ENCODE data around the gene DNAJC15. TPM values are rescaled to one million over a fixed set of nuclear protein-coding genes. Genes with fewer than 3 reads are reported as not detected.

The DNAJC15 gene
- total and polyA plus RNA-seq, 2 of the 4 experiments (the other 2 are of a cell fraction) = 7.0 to 22.0 TPM

DNA sequence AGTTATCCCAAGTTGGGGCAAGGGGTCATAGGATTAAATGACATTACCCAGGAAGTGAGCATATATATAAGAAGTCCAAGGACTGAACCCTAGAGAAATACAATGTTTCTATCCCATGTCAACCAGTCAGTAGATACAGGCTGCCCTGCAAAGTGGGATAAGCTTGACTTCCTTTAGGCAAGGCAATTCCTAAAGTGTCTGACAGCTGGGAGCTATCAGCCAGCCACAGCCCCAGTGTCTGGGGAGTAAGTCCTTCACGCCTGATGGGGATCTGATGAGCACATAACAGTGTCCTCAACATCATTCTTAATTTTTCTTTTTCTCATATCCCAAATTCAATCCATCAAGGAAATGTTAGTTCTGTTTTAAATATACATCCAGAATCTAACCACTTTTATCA lies 54.1 kb downstream of the DNAJC15 start:
- no peak overlapping the region for H2BK20ac ChIP-seq (ENCODE audit: low read depth, low read length)
- no peak overlapping the region for H3K27ac ChIP-seq (ENCODE audit: insufficient read depth, low read length)
- H3K4ac ChIP-seq (ENCODE audit: low read depth, low read length) = no peak overlapping the region
- H3K4me3 ChIP-seq (ENCODE audit: insufficient read depth, low read depth, low read length) = no peak overlapping the region
- H3K23ac ChIP-seq (ENCODE audit: low read depth, low read length) = no peak overlapping the region
- no peak overlapping the region for H3K56ac ChIP-seq (ENCODE audit: extremely low read depth, insufficient read depth, low read length)
- no peaks in the 10 kb centered on the region for H4K20me1 ChIP-seq (ENCODE audit: insufficient read depth, low read length)
- H4K8ac ChIP-seq (ENCODE audit: low read depth in 2 of 2, low read length in 2 of 2) = no peak overlapping the region
- H4K5ac ChIP-seq (ENCODE audit: low read depth, low read length) = no peak overlapping the region
- no peak overlapping the region for H3K9ac ChIP-seq (ENCODE audit: low read depth, low read length)
- H2BK15ac ChIP-seq (ENCODE audit: low read depth, low read length) = no peak overlapping the region
- H2AFZ ChIP-seq (replicated peaks; ENCODE audit: low read length, poor library complexity) = no peak overlapping the region
- no TSS peak for BruUV-seq (replicated peaks)
- peaks cover 20 to 33% of the 10 kb centered on the region in 2 experiments for H3K79me1 ChIP-seq (ENCODE audit: low read depth in 1 of 2, low read length in 2 of 2)
- CTCF ChIA-PET = interaction anchor here (1.7 kb wide), 1 partner anchor 8 kb away, joined by 3 read pairs; no protein-coding TSS in a partner anchor
- intact Hi-C loops (cut with micrococcal nuclease) (no loop called here), dilution Hi-C loops (cut with HindIII; ENCODE audit: low sequenced_read_pairs, unreplicated experiment) (no loop called here), in situ Hi-C loops (cut with MboI; ENCODE audit: low sequenced_read_pairs) (no loop called here)
- H2AK5ac ChIP-seq (ENCODE audit: low read depth, low read length) = no peak overlapping the region
- H3K4me1 ChIP-seq (ENCODE audit: control insufficient read depth, insufficient read depth, low read length) = peaks cover 4% of the 10 kb centered on the region
- 0 out of 2 replicates have a peak, but pooled peaks cover under 1% of the 10 kb centered on the region for H3K36me3 ChIP-seq (ENCODE audit: control insufficient read depth, insufficient read depth, low read length)
- H3K9me3 ChIP-seq (ENCODE audit: control insufficient read depth, insufficient read depth, low read length) = no peaks in the 10 kb centered on the region
- no peak; the same call in 1 of the 2 replicates for ATAC-seq (ENCODE audit: low read depth)
- no peak overlapping the region for H3K4me2 ChIP-seq (ENCODE audit: low read depth, low read length)
- no peak overlapping the region for H3K18ac ChIP-seq (ENCODE audit: low read depth, low read length)
- no peak overlapping the region for H2BK120ac ChIP-seq (ENCODE audit: low read depth, low read length)
- TF ChIP-seq RAD21 (IDR thresholded peaks at IDR 0.05; ENCODE audit: low read length) = no peak
- no peak for TF ChIP-seq MAZ (IDR thresholded peaks at IDR 0.05; ENCODE audit: borderline replicate concordance, low read depth, low read length)
- TF ChIP-seq POLR2A (IDR thresholded peaks at IDR 0.05; ENCODE audit: low read depth, low read length) = no peak
- TF ChIP-seq, protein P1, sequence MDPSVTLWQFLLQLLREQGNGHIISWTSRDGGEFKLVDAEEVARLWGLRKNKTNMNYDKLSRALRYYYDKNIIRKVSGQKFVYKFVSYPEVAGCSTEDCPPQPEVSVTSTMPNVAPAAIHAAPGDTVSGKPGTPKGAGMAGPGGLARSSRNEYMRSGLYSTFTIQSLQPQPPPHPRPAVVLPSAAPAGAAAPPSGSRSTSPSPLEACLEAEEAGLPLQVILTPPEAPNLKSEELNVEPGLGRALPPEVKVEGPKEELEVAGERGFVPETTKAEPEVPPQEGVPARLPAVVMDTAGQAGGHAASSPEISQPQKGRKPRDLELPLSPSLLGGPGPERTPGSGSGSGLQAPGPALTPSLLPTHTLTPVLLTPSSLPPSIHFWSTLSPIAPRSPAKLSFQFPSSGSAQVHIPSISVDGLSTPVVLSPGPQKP (IDR thresholded peaks at IDR 0.05; ENCODE audit: borderline replicate concordance, low read depth, low read length) = no peak
- no peak for TF ChIP-seq MAFK (IDR thresholded peaks at IDR 0.05; ENCODE audit: low read depth, low read length)
- no peak for TF ChIP-seq RCOR1 (IDR thresholded peaks at IDR 0.05; ENCODE audit: insufficient replicate concordance, low read length)
- no peak for TF ChIP-seq NFE2L2 (IDR thresholded peaks at IDR 0.05; ENCODE audit: low read depth, low read length)
- no peak for TF ChIP-seq CHD1 (IDR thresholded peaks at IDR 0.05; ENCODE audit: low read depth, low read length)
- no peak for TF ChIP-seq FOS (IDR thresholded peaks at IDR 0.05; ENCODE audit: low read depth, low read length)
- no peak for TF ChIP-seq MXI1 (IDR thresholded peaks at IDR 0.05; ENCODE audit: borderline replicate concordance, low read depth, low read length)
- no peak for TF ChIP-seq BHLHE40 (IDR thresholded peaks at IDR 0.05; ENCODE audit: low read depth, low read length)
- no peak for TF ChIP-seq SMC3 (IDR thresholded peaks at IDR 0.05; ENCODE audit: low read depth, low read length)
- no peak for TF ChIP-seq USF2 (IDR thresholded peaks at IDR 0.05; ENCODE audit: low read depth, low read length)
- TF ChIP-seq RFX5 (IDR thresholded peaks at IDR 0.05; ENCODE audit: low read depth, low read length) = no peak
- TF ChIP-seq, protein P2, sequence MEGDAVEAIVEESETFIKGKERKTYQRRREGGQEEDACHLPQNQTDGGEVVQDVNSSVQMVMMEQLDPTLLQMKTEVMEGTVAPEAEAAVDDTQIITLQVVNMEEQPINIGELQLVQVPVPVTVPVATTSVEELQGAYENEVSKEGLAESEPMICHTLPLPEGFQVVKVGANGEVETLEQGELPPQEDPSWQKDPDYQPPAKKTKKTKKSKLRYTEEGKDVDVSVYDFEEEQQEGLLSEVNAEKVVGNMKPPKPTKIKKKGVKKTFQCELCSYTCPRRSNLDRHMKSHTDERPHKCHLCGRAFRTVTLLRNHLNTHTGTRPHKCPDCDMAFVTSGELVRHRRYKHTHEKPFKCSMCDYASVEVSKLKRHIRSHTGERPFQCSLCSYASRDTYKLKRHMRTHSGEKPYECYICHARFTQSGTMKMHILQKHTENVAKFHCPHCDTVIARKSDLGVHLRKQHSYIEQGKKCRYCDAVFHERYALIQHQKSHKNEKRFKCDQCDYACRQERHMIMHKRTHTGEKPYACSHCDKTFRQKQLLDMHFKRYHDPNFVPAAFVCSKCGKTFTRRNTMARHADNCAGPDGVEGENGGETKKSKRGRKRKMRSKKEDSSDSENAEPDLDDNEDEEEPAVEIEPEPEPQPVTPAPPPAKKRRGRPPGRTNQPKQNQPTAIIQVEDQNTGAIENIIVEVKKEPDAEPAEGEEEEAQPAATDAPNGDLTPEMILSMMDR (conservative IDR thresholded peaks at IDR 0.05; ENCODE audit: low read depth, low read length) = no peak
- H2AK9ac ChIP-seq (replicated peaks; ENCODE audit: low read depth, low read length, poor library complexity) = no peak overlapping the region
- H3K14ac ChIP-seq (replicated peaks; ENCODE audit: low read depth, low read length) = no peak overlapping the region
- no peak overlapping the region for H4K91ac ChIP-seq (ENCODE audit: insufficient read depth, low read depth, low read length)
- H3K27me3 ChIP-seq (ENCODE audit: control insufficient read depth, insufficient read depth, low read length) = no peaks in the 10 kb centered on the region
- POLR2A ChIA-PET (ENCODE audit: unreplicated experiment) = no interaction called here
- no CpG with 5 or more reads among the region's 1 CpG for WGBS, 2 experiments (ENCODE audit: extremely low coverage in 2 of 2, insufficient read length in 1 of 2)
- DNase-seq = no peak
- no peak overlapping the region for H2BK5ac ChIP-seq (ENCODE audit: low read depth, low read length, poor library complexity, severe bottlenecking)
- H3K9me1 ChIP-seq (ENCODE audit: insufficient read depth, low read length) = peaks cover 2% of the 10 kb centered on the region; the same call in 1 of the 2 replicates
